ENCODE data around the gene PDSS2. TPM values are rescaled to one million over a fixed set of nuclear protein-coding genes. Genes with fewer than 3 reads are reported as not detected.

The PDSS2 gene
- total and polyA plus RNA-seq, 7 donors, result 9.4 to 18.5 (median 11.1) TPM

DNA sequence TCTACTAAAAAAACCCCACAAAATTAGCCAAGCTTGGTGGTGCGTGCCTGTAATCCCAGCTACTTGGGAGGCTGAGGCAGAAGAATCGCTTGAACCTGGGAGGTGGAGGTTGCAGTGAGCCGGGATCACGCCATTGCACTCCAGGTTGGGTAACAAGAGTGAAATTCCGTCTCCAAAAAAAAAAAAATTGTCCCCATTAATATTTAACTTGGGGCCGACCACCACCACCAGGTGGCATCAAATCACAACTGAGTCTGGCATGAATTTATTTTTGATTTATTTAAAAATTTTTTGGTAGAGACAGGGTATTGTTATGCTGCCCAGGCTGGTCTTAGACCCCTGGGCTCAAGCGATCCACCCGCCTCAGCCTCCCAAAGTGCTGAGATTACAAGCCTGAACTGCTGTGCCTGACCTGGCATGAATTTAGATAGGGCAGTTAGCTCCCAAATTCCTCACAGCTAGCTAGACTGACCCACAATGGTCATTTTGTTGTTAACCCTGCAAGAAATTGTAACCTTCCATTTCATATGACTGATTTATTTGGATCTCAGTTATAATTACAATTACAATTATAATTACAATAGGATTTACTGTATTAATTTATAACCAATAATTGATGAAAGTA is 326.9 kb downstream of the PDSS2 start:
- WGBS, 2 donors, result 42 to 55% methylated on average over 8 of the region's 8 CpGs

DNA sequence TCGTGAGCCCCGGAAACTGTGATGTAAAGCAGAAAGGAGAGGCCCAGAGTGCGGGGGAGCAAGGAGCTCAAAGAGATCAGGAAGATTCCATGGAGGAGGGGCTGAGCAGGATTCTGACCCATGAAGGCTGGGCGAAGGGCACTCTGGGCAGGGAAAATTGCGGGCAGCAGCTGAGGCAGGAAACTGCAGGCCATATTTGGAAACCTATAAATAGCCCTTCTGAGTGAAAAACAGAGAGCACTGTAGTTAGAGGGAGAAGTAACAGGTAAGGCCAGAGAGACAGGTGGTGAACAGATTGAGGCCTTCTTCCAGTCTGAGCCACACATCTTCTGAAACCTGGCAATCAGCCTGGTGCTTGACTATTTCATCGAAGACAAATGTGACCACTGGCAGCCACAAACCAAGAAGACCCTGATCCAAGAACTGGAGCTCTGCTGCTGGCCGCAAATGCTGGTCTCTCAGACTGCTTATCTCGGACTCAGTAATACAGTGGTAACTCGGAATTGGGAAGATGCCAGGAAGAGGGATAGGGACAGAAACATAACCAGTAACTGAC is 329.9 kb downstream of the PDSS2 start:
- intact Hi-C loops (cut with DNase I), result no loop called here
- WGBS, 2 donors, result 58 to 81% methylated on average over 9 of the region's 9 CpGs
- DNase-seq, result no peak

More for the DNA sequence above, 326.9 kb downstream of the PDSS2 start:
- H3K9me3 ChIP-seq, result no peaks in the 10 kb centered on the region
- no peaks in the 10 kb centered on the region for H3K36me3 ChIP-seq
- no peaks in the 10 kb centered on the region for H3K4me1 ChIP-seq
- no peaks in the 10 kb centered on the region for H3K27me3 ChIP-seq
- H3K4me3 ChIP-seq, result no peak overlapping the region
- DNase-seq, result no peak
- TF ChIP-seq, protein P1, sequence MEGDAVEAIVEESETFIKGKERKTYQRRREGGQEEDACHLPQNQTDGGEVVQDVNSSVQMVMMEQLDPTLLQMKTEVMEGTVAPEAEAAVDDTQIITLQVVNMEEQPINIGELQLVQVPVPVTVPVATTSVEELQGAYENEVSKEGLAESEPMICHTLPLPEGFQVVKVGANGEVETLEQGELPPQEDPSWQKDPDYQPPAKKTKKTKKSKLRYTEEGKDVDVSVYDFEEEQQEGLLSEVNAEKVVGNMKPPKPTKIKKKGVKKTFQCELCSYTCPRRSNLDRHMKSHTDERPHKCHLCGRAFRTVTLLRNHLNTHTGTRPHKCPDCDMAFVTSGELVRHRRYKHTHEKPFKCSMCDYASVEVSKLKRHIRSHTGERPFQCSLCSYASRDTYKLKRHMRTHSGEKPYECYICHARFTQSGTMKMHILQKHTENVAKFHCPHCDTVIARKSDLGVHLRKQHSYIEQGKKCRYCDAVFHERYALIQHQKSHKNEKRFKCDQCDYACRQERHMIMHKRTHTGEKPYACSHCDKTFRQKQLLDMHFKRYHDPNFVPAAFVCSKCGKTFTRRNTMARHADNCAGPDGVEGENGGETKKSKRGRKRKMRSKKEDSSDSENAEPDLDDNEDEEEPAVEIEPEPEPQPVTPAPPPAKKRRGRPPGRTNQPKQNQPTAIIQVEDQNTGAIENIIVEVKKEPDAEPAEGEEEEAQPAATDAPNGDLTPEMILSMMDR (IDR thresholded peaks at IDR 0.05), result peak in 1 of 4 experiments; percentile 12
- no peak for TF ChIP-seq POLR2AphosphoS5 (IDR thresholded peaks at IDR 0.05)
- no peak for TF ChIP-seq POLR2A (IDR thresholded peaks at IDR 0.05)
- intact Hi-C loops (cut with DNase I), result no loop called here
- no peak overlapping the region for H3K27ac ChIP-seq

DNA sequence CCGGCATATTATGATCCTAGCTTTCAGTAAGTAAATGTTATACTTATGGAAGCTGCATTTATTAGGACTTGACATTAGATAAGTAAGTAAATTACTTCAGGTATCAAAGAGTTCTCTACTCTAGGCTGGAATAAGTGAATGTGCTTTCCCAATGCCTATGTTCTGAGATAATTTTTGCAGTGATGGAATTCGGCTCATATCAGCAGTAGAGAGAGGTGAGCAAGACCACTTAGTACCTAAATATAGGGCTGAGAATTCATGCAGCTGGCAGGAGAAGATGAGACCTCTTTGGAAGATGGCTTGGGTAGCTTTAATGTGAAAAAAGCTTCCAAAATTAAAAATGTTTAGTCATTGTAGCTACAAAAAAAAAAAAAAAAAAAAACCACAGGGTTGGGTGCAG is 330.8 kb downstream of the PDSS2 start:
- Histone ChIP-seq H3K27me3 (no peaks in the 10 kb centered on the region), H3K36me3 (no peaks in the 10 kb centered on the region), H3K9me3 (no peaks in the 10 kb centered on the region), H3K4me3 (no peak overlapping the region), H3K27ac (no peak overlapping the region), H3K4me1 (no peaks in the 10 kb centered on the region)
- 91 to 92% methylated on average over 2 of the region's 2 CpGs for WGBS, 2 donors
- DNase-seq, result no peak
- intact Hi-C loops (cut with DNase I), result no loop called here
- TF ChIP-seq, protein P1 (IDR thresholded peaks at IDR 0.05), result no peak
- TF ChIP-seq POLR2AphosphoS5 (IDR thresholded peaks at IDR 0.05) (no peak), POLR2A (IDR thresholded peaks at IDR 0.05) (no peak), EP300 (IDR thresholded peaks at IDR 0.05) (no peak)

More for the DNA sequence above, 329.9 kb downstream of the PDSS2 start:
- Histone ChIP-seq H3K4me3 (no peak overlapping the region), H3K27ac (no peak overlapping the region), H3K27me3 (no peaks in the 10 kb centered on the region), H3K4me1 (no peaks in the 10 kb centered on the region), H3K9me3 (no peaks in the 10 kb centered on the region), H3K36me3 (no peaks in the 10 kb centered on the region)
- TF ChIP-seq POLR2A (IDR thresholded peaks at IDR 0.05) (no peak), EP300 (IDR thresholded peaks at IDR 0.05) (no peak), POLR2AphosphoS5 (IDR thresholded peaks at IDR 0.05) (no peak)
- TF ChIP-seq, protein P1 (IDR thresholded peaks at IDR 0.05), result no peak

DNA sequence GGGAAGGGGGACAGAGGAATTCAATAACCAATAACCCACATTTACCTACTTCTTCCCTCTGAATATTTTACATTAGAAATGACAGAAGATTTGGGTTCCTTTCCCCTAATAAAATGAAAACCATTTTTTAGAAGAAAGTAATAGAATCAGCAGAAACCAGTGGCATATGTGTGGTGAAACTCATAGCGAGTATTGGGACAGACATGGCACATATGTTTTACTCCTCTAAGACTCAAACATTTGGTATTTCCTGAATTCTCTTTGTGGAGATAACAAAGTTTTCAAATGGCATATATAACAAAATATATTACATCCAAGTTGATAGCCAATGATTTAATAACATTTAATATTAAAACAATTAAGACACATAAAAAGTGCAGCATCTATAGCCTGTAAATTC is 331.2 kb downstream of the PDSS2 start:
- DNase-seq, result no peak
- no peaks in the 10 kb centered on the region for H3K4me1 ChIP-seq
- no peak overlapping the region for H3K27ac ChIP-seq
- H3K27me3 ChIP-seq, result no peaks in the 10 kb centered on the region
- intact Hi-C loops (cut with DNase I), result no loop called here
- H3K36me3 ChIP-seq, result no peaks in the 10 kb centered on the region
- TF ChIP-seq, protein P1 (IDR thresholded peaks at IDR 0.05), result no peak
- no peak for TF ChIP-seq POLR2A (IDR thresholded peaks at IDR 0.05)
- TF ChIP-seq POLR2AphosphoS5 (IDR thresholded peaks at IDR 0.05), result no peak
- TF ChIP-seq EP300 (IDR thresholded peaks at IDR 0.05), result no peak
- 91 to 94% methylated on average over 1 of the region's 1 CpG for WGBS, 2 donors
- H3K4me3 ChIP-seq, result no peak overlapping the region
- H3K9me3 ChIP-seq, result no peaks in the 10 kb centered on the region
